Pancreas (tissue), 10 donors: ENCODE measurements around the gene AATF. TPM values are rescaled to one million over a fixed set of nuclear protein-coding genes. Genes with fewer than 3 reads are reported as not detected.

Experiments
- ATAC-seq, 4 donors: fragments of 200-7000 bp; cut with Tn5 transposase; one replicate each; pipeline versions ENCODE4 v1.8.0 to v1.9.1; 2020; ENCODE audit warnings: mild to moderate bottlenecking in 4 of 4, moderate library complexity in 4 of 4
- DNase-seq, 6 donors: peaks; one replicate each; pipeline ENCODE4 v3.0.0-alpha.2; 2020
- FAIRE-seq: peaks from 2 replicates; lab custom pipeline; 2012; peaks lifted over from hg19 to GRCh38; lab: Jason Lieb, UNC
- H3K27ac ChIP-seq, 4 donors: fragments of 200-600 bp; sonication (generic); 1 replicate in 3 of 4; 2 replicates in 1 of 4; pipeline versions ENCODE4 v1.5.0 to v1.8.0; 2020
- H3K27me3 ChIP-seq, 4 donors: fragments of 200-600 bp; one replicate each; pipeline ENCODE4 v1.8.0; 2021
- H3K36me3 ChIP-seq, 3 donors: fragments of 200-600 bp; sonication (generic) in 1 of 3; one replicate each; pipeline versions ENCODE4 v1.5.0 to v1.8.0; 2020 to 2021
- H3K4me1 ChIP-seq, 3 donors: fragments of 200-600 bp; one replicate each; pipeline ENCODE4 v1.8.0; 2021
- H3K4me3 ChIP-seq, 4 donors: fragments of 200-600 bp; sonication (generic) in 2 of 4; one replicate each; pipeline versions ENCODE4 v1.5.0 to v1.8.0; 2020 to 2021
- H3K9me3 ChIP-seq, 4 donors: fragments of 200-600 bp; one replicate each; pipeline ENCODE4 v1.8.0; 2021
- CTCF ChIP-seq, 4 donors: fragments of 200-600 bp; sonication (generic) in 3 of 4; IDR thresholded peaks; one replicate each; pipeline versions ENCODE4 v1.5.0 to v1.8.0; 2021; ENCODE audit warnings: antibody characterized with exemption in 4 of 4
- WGBS, 2 donors: extraction: QIAGEN DNeasy Blood & Tissue Kit; methylation state at CpG; one replicate each; pipeline ENCODE4 v1.1.7; 2013; 5-methylcytosine and 5-hydroxymethylcytosine counted together
- intact Hi-C, 3 donors: fragments of 100-400 bp; cut with DNase I; formaldehyde crosslinking; loops; one replicate each; pipeline versions ENCODE4 v1.11.1 to v1.14.2; 2022
- polyA plus RNA-seq, 2 donors: library from polyadenylated mRNA; stranded (reverse); fragments of 200-250 nt; gene quantifications; one replicate each; pipeline ENCODE4 v1.2.3, GENCODE V29; 2013
- total RNA-seq, 6 donors: library from RNA; stranded (reverse); fragmentation: NEBNext Ultra II Directional in 4 of 6; extraction: Animal tissue kit (Norgen Biotek cat#: 25700) in 4 of 6; gene quantifications; one replicate each; pipeline versions ENCODE4 v1.2.1 to v1.2.4, GENCODE V29; 2021 to 2023
- donor health status: healthy with polysubstance abuse.
- donor health status: DM: no; HTN: no; CAD: no; lungs with moderate emphysema.
- donor health status: DM: no; HTN: no; CAD: no.
- donor health status: control.
- donor health status: control.
- donor health status: Bipolar disorder and iron deficiency.
- donor health status: DM: yes; HTN: yes; CAD: no.
- donor health status: DM: no; HTN: no; CAD: no.
- donor health status: DM: no; HTN: no; CAD: no.
- donor health status: DM: yes; HTN: yes; CAD: no.

Gene AATF
- total and polyA plus RNA-seq, 8 donors: 20.1 to 38.4 (median 28.5) TPM

DNA sequence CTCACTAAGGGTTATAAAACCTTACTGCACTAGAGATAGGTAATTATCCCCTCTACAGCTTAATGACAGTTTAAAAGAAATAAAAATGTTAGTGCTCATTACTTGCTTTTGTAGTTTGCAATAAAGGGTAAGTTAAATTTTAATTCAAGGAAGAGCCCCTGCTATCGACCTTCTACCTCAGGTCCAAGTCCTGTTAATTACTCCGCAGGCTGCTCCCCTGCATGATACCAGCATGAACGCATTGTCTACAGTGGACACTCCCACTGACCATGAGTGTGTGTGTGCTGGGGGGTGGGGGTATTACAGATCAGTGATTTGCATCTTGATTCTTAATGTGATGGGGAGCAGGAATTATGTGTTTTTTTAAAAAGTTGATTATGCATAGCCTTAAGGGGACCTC is 103.1 kb downstream of the AATF start:
- no peak overlapping the region for H3K4me3 ChIP-seq
- intact Hi-C loops: no loop called here
- no peak for ATAC-seq
- TF ChIP-seq CTCF (IDR thresholded peaks at IDR 0.05): no peak
- no peaks in the 10 kb centered on the region for H3K27me3 ChIP-seq
- H3K36me3 ChIP-seq: peaks cover 0 to 5% (median 0%) of the 10 kb centered on the region in 3 donors
- no peak overlapping the region for H3K27ac ChIP-seq
- no peaks in the 10 kb centered on the region for H3K9me3 ChIP-seq
- FAIRE-seq: no peak
- no peaks in the 10 kb centered on the region for H3K4me1 ChIP-seq
- no peak for DNase-seq
- WGBS, 2 donors: 88 to 90% methylated on average over 3 of the region's 3 CpGs

DNA sequence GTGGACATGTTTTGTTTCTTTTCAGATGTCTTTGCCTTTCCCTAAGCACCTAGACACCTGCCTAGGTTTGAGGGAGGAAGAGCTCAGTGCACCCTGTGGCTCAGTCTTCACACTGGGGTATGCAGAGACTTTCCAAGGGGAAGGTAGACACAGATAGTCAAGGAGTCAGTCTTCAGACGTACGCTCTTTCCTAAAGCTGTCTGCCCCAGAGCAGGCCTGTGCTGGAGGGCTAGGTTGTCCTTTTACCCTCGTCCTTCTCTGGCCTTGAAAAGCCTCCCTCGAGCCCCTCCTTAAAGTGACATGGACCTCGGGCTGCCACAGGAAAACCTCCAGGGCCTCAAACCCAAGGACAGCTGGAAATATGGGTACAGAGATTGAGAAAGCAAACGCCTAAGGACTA is 103.7 kb downstream of the AATF start:
- no peak for ATAC-seq
- Histone ChIP-seq H3K4me1 (no peaks in the 10 kb centered on the region), H3K27me3 (no peaks in the 10 kb centered on the region), H3K36me3 (peaks cover 0 to 5% (median 0%) of the 10 kb centered on the region in 3 donors), H3K9me3 (no peaks in the 10 kb centered on the region), H3K4me3 (no peak overlapping the region), H3K27ac (no peak overlapping the region)
- 75 to 78% methylated on average over 6 of the region's 6 CpGs for WGBS, 2 donors
- intact Hi-C loops: no loop called here
- no peak for DNase-seq
- no peak for TF ChIP-seq CTCF (IDR thresholded peaks at IDR 0.05)
- FAIRE-seq: no peak

GRCh38 chr17:37054894-37055293 is 106.1 kb downstream of the AATF start:
- Histone ChIP-seq H3K27me3 (no peaks in the 10 kb centered on the region), H3K9me3 (no peaks in the 10 kb centered on the region), H3K27ac (no peak overlapping the region), H3K36me3 (peaks cover 0 to 5% (median 0%) of the 10 kb centered on the region in 3 donors), H3K4me3 (no peak overlapping the region), H3K4me1 (no peaks in the 10 kb centered on the region)
- no peak for TF ChIP-seq CTCF (IDR thresholded peaks at IDR 0.05)
- intact Hi-C loops: loop anchor here in 1 of 3 donors (5.0 kb wide), 1 partner anchor 553 kb away; no protein-coding TSS in a partner anchor
- FAIRE-seq: no peak
- ATAC-seq: no peak
- no peak for DNase-seq
- 87 to 88% methylated on average over 8 of the region's 8 CpGs for WGBS, 2 donors

DNA sequence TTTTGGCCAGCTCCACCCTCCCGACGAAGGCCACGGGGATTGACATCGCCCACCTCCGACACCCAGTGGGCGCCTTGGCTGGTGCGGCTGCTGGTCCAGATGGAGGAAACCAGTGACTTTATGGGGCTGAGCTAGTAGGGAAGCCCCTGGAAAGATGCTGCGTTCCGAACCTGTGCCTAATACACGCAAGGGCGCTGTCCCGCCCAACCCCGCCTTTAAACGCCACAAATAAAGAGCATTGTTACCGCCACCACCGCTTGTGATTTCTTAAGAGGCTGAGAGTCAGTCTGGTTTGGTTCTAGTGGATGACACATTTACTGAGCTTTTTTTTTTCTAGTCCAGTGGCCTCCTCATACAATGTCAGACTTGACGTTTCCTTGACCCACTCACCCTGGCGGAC is 107.9 kb downstream of the AATF start:
- H3K36me3 ChIP-seq: peaks cover 0 to 5% (median 0%) of the 10 kb centered on the region in 3 donors
- DNase-seq (no peak), FAIRE-seq (no peak), ATAC-seq (no peak)
- H3K4me1 ChIP-seq: no peaks in the 10 kb centered on the region
- intact Hi-C loops: loop anchor here in 1 of 3 donors (5.0 kb wide), 1 partner anchor 554 kb away; no protein-coding TSS in a partner anchor
- no peaks in the 10 kb centered on the region for H3K27me3 ChIP-seq
- no peaks in the 10 kb centered on the region for H3K9me3 ChIP-seq
- no peak for TF ChIP-seq CTCF (IDR thresholded peaks at IDR 0.05)
- WGBS, 2 donors: 94 to 96% methylated on average over 18 of the region's 18 CpGs
- no peak overlapping the region for H3K4me3 ChIP-seq
- no peak overlapping the region for H3K27ac ChIP-seq

GRCh38 chr17:37059493-37059892 is 110.7 kb downstream of the AATF start:
- no peak overlapping the region for H3K27ac ChIP-seq
- peaks cover 0 to 5% (median 0%) of the 10 kb centered on the region in 3 donors for H3K36me3 ChIP-seq
- no peaks in the 10 kb centered on the region for H3K4me1 ChIP-seq
- H3K27me3 ChIP-seq: no peaks in the 10 kb centered on the region
- FAIRE-seq: no peak
- no peak overlapping the region for H3K4me3 ChIP-seq
- no peaks in the 10 kb centered on the region for H3K9me3 ChIP-seq
- DNase-seq: no peak
- 95 to 97% methylated on average over 3 of the region's 3 CpGs for WGBS, 2 donors
- ATAC-seq: no peak
- intact Hi-C loops: loop anchor here in 1 of 3 donors (5.0 kb wide), 1 partner anchor 557 kb away; no protein-coding TSS in a partner anchor
- no peak for TF ChIP-seq CTCF (IDR thresholded peaks at IDR 0.05)
